Activated CD8-positive, alpha-beta T cell treated with anti-CD3 and anti-CD28 coated beads for 36 hours (primary cell): ENCODE data around the gene B3GAT3. TPM values are rescaled to one million over a fixed set of nuclear protein-coding genes. Genes with fewer than 3 reads are reported as not detected.
A peak's percentile ranks its signal among the peaks of the same experiment; 100 is the strongest.

Source experiments
- ATAC-seq: fragments of 200-7000 bp; cut with Tn5 transposase; one replicate; pipeline ENCODE4 v1.10.0; 2021; ENCODE audit warnings: mild to moderate bottlenecking, moderate library complexity
- CTCF ChIA-PET: fragments of 350-600 bp; sonication (Branson Sonifier 250); formaldehyde crosslinking; loops from one replicate; lab custom pipeline; 2021; ENCODE audit warnings: antibody characterized with exemption; lab: Charles Lee
- POLR2A ChIA-PET: fragments of 350-600 bp; sonication (Branson Sonifier 250); formaldehyde crosslinking; loops from one replicate; lab custom pipeline; 2021; ENCODE audit warnings: antibody characterized with exemption; lab: Charles Lee
- DNase-seq: peaks from one replicate; pipeline ENCODE4 v3.0.0-alpha.2; 2020
- H3K27ac Mint-ChIP-seq: one replicate; pipeline ENCODE4 v1.8.0; 2021; ENCODE audit warnings: mild to moderate bottlenecking, mixed read lengths
- H3K27me3 Mint-ChIP-seq: one replicate; pipeline ENCODE4 v1.8.0; 2021; ENCODE audit warnings: mixed read lengths
- H3K36me3 Mint-ChIP-seq: one replicate; pipeline ENCODE4 v1.8.0; 2021; ENCODE audit warnings: low read depth, mixed read lengths
- H3K4me1 Mint-ChIP-seq: one replicate; pipeline ENCODE4 v1.8.0; 2021; ENCODE audit warnings: low read depth, mixed read lengths
- H3K4me3 Mint-ChIP-seq: one replicate; pipeline ENCODE4 v1.8.0; 2021; ENCODE audit warnings: mild to moderate bottlenecking, moderate library complexity, mixed read lengths
- H3K9me3 Mint-ChIP-seq: one replicate; pipeline ENCODE4 v1.8.0; 2021; ENCODE audit warnings: mixed read lengths
- CTCF ChIP-seq: fragments of 200-600 bp; IDR thresholded peaks from one replicate; pipeline ENCODE4 v1.8.0; 2022; ENCODE audit warnings: antibody characterized with exemption, mild to moderate bottlenecking
- intact Hi-C: fragments of 100-400 bp; cut with micrococcal nuclease; formaldehyde crosslinking; loops from one replicate; pipeline ENCODE4 v1.10.0; 2022
- total RNA-seq, 2 experiments: library from RNA; stranded (reverse); gene quantifications; one replicate each; pipeline ENCODE4 v1.2.3, GENCODE V29; 2021

The B3GAT3 gene
- total RNA-seq, 2 experiments from 2014 or later: 59.1 to 61.4 TPM

- Mint-ChIP-seq H3K4me3 (peak overlapping the region; percentile 98), H3K4me1 (peaks cover 37% of the 10 kb centered on the region), H3K36me3 (peaks cover 71% of the 10 kb centered on the region), H3K27me3 (no peaks in the 10 kb centered on the region), H3K9me3 (no peaks in the 10 kb centered on the region), H3K27ac (peak overlapping the region; percentile 92)
- ATAC-seq (no peak), DNase-seq (no peak)
- POLR2A ChIA-PET: interaction anchor here (0.7 to 21.7 kb wide), 25 partner anchors 9 to 187 kb away, joined by 3 to 263 read pairs (median 11); partner anchors contain the start of genes B3GAT3, EEF1G, EML3 and GANAB
- intact Hi-C loops: loop anchor here (5.0 kb wide), 1 partner anchor 74 kb away; the partner anchor contains the start of gene TUT1
- TF ChIP-seq CTCF: no peak
- CTCF ChIA-PET: interaction anchor here (1.9 to 3.0 kb wide), 3 partner anchors 28 to 74 kb away, joined by 7 to 20 read pairs (median 11); partner anchors contain the start of gene TUT1
Observed at GRCh38 chr11:62666259-62666926, 44.6 kb upstream of the B3GAT3 start.

- ATAC-seq (peak; percentile 27), DNase-seq (peak; percentile 80)
- Mint-ChIP-seq H3K36me3 (peaks cover 66% of the 10 kb centered on the region), H3K9me3 (no peaks in the 10 kb centered on the region), H3K27ac (peak overlapping the region; percentile 92), H3K27me3 (no peaks in the 10 kb centered on the region), H3K4me3 (peak overlapping the region; percentile 98), H3K4me1 (peaks cover 37% of the 10 kb centered on the region)
- intact Hi-C loops: loop anchor here (5.0 kb wide), 1 partner anchor 73 kb away; the partner anchor contains the start of gene TUT1
- ChIA-PET POLR2A (interaction anchor here (0.7 to 21.7 kb wide), 38 partner anchors 10 to 241 kb away, joined by 3 to 263 read pairs (median 8); partner anchors contain the start of genes B3GAT3, EEF1G, EML3 and GANAB), CTCF (interaction anchor here (0.6 to 3.6 kb wide), 17 partner anchors 9 to 104 kb away, joined by 3 to 20 read pairs (median 5); partner anchors contain the start of genes EML3, INTS5, MTA2 and ROM1)
- TF ChIP-seq CTCF: no peak
Observed at GRCh38 chr11:62665599-62666258, 43.9 kb upstream of the B3GAT3 start.

GRCh38 chr11:62665075-62665598 is 43.4 kb upstream of the B3GAT3 start, which contains the start of the genes C11orf98 and CSKMT:
C11orf98 (minus strand) TSS chr11:62665210; CDS start chr11:62665169, 41 bp downstream.
CSKMT (plus strand) TSS chr11:62665312; CDS start chr11:62665880, 568 bp downstream.
- no peaks in the 10 kb centered on the region for H3K9me3 Mint-ChIP-seq
- ChIA-PET POLR2A (interaction anchor here (0.7 to 21.7 kb wide), 46 partner anchors 10 to 240 kb away, joined by 3 to 263 read pairs (median 6); partner anchors contain the start of genes B3GAT3, EEF1G, EML3 and GANAB), CTCF (interaction anchor here (0.6 to 3.6 kb wide), 19 partner anchors 9 to 240 kb away, joined by 3 to 20 read pairs (median 5); partner anchors contain the start of genes EML3, INTS5, MTA2 and ROM1)
- H3K4me1 Mint-ChIP-seq: peaks cover 33% of the 10 kb centered on the region
- no peak for TF ChIP-seq CTCF
- peak; percentile 89 for ATAC-seq
- intact Hi-C loops: loop anchor here (5.0 kb wide), 1 partner anchor 73 kb away; the partner anchor contains the start of gene TUT1
- peaks cover 62% of the 10 kb centered on the region for H3K36me3 Mint-ChIP-seq
- H3K27ac Mint-ChIP-seq: peak within 1 kb of the TSS; percentile 92
- H3K27me3 Mint-ChIP-seq: no peaks in the 10 kb centered on the region
- peak within 1 kb of the TSS; percentile 98 for H3K4me3 Mint-ChIP-seq
- peak; percentile 96 for DNase-seq

GRCh38 chr11:62664405-62665074 is 42.8 kb upstream of the B3GAT3 start:
- POLR2A ChIA-PET: interaction anchor here (0.7 to 21.7 kb wide), 46 partner anchors 10 to 240 kb away, joined by 3 to 263 read pairs (median 6); partner anchors contain the start of genes B3GAT3, EEF1G, EML3 and GANAB

More at GRCh38 chr11:62664405-62665074, 42.8 kb upstream of the B3GAT3 start:
- Mint-ChIP-seq H3K27ac (peak overlapping the region; percentile 92), H3K9me3 (no peaks in the 10 kb centered on the region), H3K4me3 (peak overlapping the region; percentile 98), H3K4me1 (peaks cover 29% of the 10 kb centered on the region), H3K27me3 (no peaks in the 10 kb centered on the region), H3K36me3 (peaks cover 57% of the 10 kb centered on the region)
- DNase-seq (peak; percentile 76), ATAC-seq (peak; percentile 67)
- TF ChIP-seq CTCF: no peak
- CTCF ChIA-PET: interaction anchor here (0.8 to 3.6 kb wide), 17 partner anchors 9 to 240 kb away, joined by 3 to 20 read pairs (median 5); partner anchors contain the start of genes EML3, INTS5, MTA2 and ROM1
- intact Hi-C loops: loop anchor here (5.0 kb wide), 1 partner anchor 72 kb away; the partner anchor contains the start of gene TUT1
